Right kidney (tissue), 1 donor: ENCODE data around the gene LILRA5.
"Not testable (repeated sequence)": the region's sequence is repeated elsewhere in the genome, so short reads cannot be mapped to it uniquely, and the experiment has no call there.

Experiments used
- DNase-seq: peaks from one replicate; pipeline ENCODE4 v3.0.0-alpha.2; 2016

Gene LILRA5

DNA sequence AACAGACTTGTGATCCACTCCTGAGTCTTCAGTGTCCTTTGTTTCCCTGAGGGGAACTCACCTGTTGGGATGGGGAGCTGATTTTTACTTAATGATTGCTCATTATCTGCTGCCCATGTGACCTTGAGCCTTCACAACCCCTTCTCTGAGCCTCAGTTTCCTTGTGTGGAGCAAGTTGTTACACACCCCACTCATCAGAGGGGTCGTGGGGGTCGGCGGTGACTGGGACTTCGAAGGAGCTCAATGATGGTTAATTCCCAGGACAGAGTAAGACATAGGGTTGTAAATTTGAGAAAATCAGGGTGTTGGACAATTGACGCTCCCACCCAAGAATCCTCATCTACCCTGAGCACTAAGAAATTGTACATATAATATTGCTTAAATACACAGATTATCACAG is 13.5 kb downstream of the LILRA5 start:
- no peak for DNase-seq

DNA sequence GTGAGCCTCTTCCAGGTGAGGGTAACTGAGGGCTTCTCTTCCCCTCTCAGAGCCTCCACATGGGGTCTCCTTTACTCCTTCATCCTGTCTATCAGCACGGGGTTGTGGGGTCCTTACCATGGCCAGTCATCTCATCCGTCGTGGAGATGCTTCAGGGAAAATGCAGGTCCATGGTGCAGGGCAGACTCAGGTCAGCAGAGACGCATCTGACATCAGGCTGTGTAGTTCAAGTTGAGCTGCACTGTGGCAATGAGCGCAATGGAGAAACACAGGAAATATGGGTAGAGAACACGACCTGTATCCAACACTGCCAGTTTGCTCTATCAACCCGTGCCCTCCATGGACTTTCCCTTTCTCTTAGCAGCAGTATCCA is 13.9 kb downstream of the LILRA5 start:
- DNase-seq = no peak

DNA sequence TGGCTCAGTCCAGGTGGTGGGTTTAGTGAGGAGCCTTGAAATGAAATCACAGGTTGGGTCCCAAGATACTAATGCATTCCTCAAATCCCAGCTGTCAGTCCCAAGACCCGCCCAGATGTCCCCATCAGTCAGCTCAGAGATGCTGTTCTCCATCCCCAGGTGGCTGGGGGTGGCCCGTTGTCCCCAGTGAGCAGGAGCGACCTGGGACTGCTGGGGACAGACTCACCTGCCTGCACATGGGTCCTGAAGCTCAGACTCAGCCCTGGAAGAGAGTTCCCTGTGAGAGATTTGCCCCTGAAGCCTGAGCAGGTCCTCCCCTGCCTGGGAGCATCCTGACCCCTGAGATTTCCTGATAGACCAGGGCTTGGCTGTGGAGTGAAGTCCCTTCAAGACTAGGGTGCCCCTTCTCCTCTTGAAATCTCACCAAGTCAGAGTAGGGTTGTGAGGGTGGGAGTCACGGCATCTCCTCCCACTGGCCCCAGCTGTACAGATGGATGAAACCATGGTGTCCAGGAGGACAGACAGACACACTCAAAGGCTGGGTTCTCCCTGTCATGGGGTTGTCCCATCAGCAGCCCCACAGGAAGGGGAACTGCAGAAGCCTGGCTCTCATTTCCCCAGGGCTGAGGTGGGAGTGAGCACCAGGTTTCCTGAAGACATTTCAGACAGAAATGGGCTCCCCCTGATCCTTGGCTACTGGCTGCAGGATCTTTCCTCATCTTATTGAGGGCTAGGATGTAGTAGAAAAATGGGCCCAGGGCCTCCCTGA is 14.4 kb downstream of the LILRA5 start:
- no peak for DNase-seq

GRCh38 chr19:54297759-54298305 is 15.1 kb downstream of the LILRA5 start:
- DNase-seq = no peak

DNA sequence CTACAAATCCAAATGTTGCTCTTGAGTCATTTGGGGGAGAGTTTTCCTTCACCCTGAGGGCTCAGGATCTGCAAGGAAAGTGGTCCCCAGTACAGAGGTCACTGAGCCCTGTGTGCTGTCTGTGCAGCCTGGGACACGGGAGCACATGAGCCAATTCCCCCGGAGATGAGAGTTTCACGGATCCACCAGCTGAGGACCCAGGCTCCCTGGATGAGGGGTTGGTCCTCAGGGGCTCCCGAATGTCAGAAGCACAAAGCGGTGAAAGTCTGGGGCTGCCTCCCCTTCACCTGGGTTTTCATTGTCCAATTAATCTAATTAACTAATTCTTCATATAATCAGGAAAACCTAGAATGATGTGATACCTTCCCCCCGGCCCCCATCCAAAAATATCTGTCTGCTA is 18.4 kb downstream of the LILRA5 start:
- DNase-seq = no peak

- not testable (repeated sequence) for DNase-seq
Measured at GRCh38 chr19:54289160-54289559, 23.8 kb downstream of the LILRA5 start.

DNA sequence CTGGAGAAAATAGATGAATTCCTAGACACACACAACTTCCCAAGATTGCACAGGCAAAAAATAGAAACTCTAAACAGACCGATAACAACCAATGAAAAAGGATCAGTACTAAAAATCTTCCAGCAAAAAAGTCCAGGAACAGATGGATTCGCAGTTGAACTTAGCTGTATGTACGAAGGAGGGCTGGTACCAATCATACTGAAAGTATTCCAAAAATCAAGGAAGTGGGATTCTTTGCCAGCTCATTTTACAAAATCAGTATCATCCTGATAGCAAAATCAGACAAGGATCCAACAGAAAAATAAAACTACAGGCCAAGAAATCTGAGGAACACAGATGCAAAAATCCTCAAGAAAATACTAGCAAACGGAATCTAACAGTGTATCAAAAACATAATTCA is 25.5 kb downstream of the LILRA5 start:
- no peak for DNase-seq

GRCh38 chr19:54286283-54286682 is 26.7 kb downstream of the LILRA5 start:
- not testable (repeated sequence) for DNase-seq

DNA sequence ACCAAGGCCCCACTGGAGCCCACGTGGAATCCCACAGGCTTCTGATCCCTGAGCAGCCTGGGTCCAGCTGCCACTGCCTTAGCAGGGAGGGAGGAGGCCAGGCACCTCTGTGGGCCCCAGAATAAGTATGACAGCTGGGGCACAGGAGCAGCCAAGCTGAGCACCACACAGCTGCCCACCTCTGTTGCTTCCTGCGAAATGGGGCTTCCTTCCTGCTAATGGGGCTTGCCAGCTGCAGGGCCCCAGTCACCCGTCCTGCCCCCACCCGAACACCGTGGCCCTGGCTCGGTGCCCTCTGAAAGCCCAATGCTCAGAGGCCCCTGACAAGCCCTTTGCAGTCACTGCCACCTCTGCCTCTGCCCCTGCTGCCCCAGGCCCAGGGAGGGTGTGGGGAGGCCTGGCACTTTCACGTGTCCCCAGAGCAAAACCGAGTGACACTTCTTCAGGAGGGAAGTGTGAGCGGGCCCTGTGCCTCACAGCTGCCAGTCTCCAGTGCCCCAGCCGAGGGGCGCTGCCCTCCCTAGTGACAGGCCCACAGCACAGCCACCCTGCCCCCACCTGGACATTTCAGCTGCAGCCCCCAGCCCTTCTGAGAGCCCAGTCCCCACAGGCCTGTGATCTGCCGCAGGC is 27.4 kb downstream of the LILRA5 start:
- DNase-seq = not testable (repeated sequence)

DNA sequence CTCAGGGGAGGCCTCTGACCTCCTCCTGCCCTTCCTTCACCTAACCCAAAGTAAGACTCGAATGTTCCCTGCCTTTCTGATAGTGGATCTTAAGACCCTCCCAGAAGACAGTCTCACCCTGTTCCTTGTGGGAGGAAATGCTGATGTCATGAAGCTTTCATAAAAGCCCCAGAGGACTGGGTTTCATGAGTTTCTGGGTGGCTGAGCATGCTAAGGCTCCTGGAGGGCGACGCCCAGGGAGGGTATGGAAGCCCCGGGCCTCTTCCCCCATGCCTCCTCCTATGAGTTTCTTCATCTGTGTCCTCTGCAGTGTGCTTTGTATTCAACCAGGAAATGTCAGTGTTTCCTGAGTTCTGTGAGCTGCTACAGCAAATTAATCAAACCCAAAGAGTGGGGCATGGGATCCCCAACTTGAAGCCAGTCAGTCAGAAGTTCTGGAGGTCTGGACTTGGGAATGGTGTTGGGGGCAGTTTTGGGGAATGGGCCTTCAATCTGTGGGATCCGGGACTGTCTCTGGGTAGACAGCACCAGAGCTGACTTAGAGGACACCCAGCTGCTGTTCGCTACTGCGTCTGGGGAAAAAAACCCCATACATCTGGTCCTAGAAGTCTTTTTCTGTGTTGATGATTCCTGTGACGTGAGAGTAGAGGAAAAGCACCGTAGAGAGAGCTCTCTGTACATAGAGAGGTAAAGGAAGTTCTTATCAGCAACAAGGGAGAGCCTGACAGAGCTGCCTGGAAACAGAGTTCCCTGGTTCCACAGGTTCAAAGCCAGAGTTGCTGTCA is 30.1 kb downstream of the LILRA5 start:
- no peak for DNase-seq

- DNase-seq = not testable (repeated sequence)
Measured at GRCh38 chr19:54281729-54282075, 31.3 kb downstream of the LILRA5 start.

DNA sequence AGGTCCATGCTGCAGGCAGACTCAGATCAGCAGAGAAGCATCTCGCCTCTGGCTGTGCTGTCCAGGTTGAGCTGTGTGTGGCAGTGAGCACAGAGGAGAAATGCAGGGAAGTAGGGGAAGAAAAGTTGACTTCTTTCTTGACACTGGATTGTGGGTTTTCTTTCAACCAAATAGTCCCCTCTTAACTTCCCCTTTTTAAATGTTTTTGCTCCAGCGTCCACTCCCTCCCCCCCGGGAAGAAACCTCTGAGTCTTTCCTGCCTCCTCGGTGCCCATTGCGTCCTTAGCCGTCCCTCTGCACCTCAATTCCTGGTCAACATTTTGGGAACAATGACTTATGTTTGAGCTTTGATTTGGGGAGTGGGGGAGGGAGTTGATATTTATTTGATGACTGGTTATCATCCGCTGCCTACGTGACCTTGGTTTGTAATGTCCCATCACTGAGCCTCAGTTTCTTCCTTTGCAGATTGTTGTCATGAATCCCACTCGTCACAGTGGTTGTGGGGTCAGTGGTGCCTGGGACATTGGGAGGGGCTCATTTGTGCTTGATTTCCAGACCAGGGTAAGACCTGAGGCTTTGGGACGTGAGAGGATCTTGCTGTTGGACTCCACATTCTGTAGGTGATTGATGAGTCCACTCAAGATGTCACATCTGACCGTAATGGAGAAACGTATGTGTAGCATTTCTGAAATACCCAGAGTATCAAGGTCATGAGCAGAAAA is 31.8 kb downstream of the LILRA5 start, which contains the start of gene LILRB2:
TSS of gene LILRB2 (minus strand) at position 104 of the 722 bp plus-strand sequence. CDS start 614 bp downstream, outside the sequence.
- no peak for DNase-seq

GRCh38 chr19:54280441-54280840 is 32.5 kb downstream of the LILRA5 start:
- not testable (repeated sequence) for DNase-seq

DNA sequence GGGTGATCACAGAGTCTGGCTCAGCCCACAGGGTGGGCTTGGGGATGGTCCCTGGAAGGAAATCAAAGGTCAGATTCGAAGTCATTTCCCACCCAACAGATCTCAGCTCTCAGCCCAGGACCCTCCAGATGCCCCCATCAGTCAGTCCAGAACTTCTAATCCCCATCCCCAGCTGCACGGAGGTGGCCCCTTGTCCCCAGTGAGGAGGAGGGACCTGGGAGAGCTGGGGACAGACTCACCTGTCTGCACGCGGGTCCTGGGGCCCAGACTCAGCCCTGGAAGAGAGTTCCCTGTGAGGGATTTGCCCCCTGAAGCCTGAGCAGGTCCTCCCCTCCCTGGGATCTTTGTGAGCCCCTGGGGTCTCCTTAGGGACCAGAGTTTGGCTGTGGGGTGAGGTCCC is 32.9 kb downstream of the LILRA5 start:
- DNase-seq = not testable (repeated sequence)

GRCh38 chr19:54279406-54279962 is 33.5 kb downstream of the LILRA5 start:
- DNase-seq = no peak

- not testable (repeated sequence) for DNase-seq
Measured at GRCh38 chr19:54278571-54279195, 34.3 kb downstream of the LILRA5 start.

- not testable (repeated sequence) for DNase-seq
Measured at GRCh38 chr19:54278056-54278455, 34.9 kb downstream of the LILRA5 start.

DNA sequence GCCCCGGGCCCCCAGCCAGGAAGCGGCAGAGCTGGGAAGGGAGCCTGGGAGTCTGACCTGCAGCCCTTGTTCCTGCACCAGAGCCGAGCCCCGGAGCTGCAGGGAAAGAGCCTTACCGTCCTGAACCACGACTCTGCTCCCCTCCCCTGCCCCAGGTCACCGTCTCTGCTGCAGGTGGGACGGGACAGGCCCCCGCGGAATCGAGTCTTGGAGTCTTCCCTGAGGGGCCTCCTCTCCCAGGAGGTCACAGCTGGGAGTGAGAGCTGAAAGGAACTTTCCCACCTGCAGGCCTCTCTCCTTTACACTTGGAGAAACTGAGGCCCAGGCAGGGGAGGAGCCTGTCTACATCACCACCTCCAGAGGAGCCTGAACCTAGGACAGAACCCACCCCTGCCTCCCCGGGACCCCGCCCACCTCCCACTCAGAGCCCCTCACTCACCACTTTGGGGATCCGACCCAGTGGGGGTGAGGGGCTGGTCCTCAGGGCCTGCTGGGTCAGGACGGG is 35.8 kb downstream of the LILRA5 start:
- DNase-seq = not testable (repeated sequence)

DNA sequence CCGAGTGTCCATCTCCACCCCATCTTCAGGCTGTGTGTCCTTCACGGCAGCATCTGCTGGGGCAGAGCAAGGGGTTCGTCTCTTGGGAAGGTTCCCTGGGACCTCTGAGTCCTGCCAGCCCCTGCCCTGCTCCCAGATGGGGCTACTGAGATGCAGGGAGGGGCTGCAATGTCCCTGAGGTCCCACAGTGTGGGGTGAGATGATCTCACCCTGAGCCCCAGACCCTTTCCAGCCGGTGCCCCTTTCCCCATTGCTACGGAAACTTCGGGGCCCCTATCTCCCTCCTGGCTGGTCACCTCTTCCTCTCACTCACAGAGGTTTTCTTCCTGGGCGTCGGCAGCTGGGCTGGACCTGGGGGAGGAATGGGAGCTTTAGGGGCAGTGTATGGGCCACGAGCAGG is 37.0 kb downstream of the LILRA5 start:
- DNase-seq = no peak

DNA sequence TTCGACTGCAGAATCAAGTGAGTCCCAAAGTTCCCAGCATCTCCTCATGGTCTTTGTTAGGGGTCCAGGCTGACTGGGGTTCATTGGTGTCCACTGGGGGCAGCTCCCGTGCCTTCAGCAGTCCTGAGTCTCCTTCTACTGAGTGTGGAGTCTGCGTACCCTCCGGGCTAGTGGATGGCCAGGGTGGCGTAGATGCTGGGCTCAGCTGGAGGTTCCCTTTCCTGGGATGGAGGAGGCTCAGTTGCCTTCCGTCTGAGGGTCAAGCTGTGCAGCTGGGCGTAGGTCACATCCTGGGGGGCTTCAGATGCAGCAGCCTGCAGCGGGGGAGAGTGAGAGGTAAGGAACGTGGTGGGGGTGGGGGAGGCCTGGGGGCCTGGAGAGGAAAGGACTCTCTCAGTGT is 38.5 kb downstream of the LILRA5 start:
- DNase-seq = not testable (repeated sequence)

- DNase-seq = no peak
Measured at GRCh38 chr19:54273821-54274220, 39.1 kb downstream of the LILRA5 start.
